ENCODE measurements around the gene RAD52.

Gene RAD52

GRCh38 chr12:949453-950191, at the start of gene RAD52:
Gene RAD52 (minus strand): TSS chr12:949694. CDS start chr12:933058, 16,636 bp downstream.
- Mint-ChIP-seq H3K4me1 (ENCODE audit: low read depth) (peaks cover 28% of the 10 kb centered on the region), H3K27ac (peak within 1 kb of the TSS; percentile 87), H3K4me3 (peak within 1 kb of the TSS; percentile 94), H3K36me3 (ENCODE audit: low read depth) (peaks cover 12% of the 10 kb centered on the region), H3K27me3 (ENCODE audit: low read depth) (no peaks in the 10 kb centered on the region), H3K9me3 (no peaks in the 10 kb centered on the region)
- peak; percentile 97 for DNase-seq (ENCODE audit: low spot score)

- Mint-ChIP-seq H3K27me3 (ENCODE audit: low read depth) (no peaks in the 10 kb centered on the region), H3K36me3 (ENCODE audit: low read depth) (peaks cover 9% of the 10 kb centered on the region), H3K27ac (no peak overlapping the region), H3K9me3 (no peaks in the 10 kb centered on the region), H3K4me1 (ENCODE audit: low read depth) (peaks cover 16% of the 10 kb centered on the region), H3K4me3 (no peak overlapping the region)
- no peak for DNase-seq (ENCODE audit: low spot score)
Observed at GRCh38 chr12:998020-998874, 48.8 kb upstream of the RAD52 start.

- H3K4me3 Mint-ChIP-seq: no peak overlapping the region
- H3K9me3 Mint-ChIP-seq: no peaks in the 10 kb centered on the region
- H3K36me3 Mint-ChIP-seq (ENCODE audit: low read depth): peaks cover 8% of the 10 kb centered on the region
- DNase-seq (ENCODE audit: low spot score): no peak
- H3K27ac Mint-ChIP-seq: no peak overlapping the region
- H3K27me3 Mint-ChIP-seq (ENCODE audit: low read depth): peaks cover 3% of the 10 kb centered on the region
- H3K4me1 Mint-ChIP-seq (ENCODE audit: low read depth): peaks cover 19% of the 10 kb centered on the region
Observed at GRCh38 chr12:997505-997904, 48.0 kb upstream of the RAD52 start.

- Mint-ChIP-seq H3K9me3 (no peaks in the 10 kb centered on the region), H3K27ac (no peak overlapping the region), H3K27me3 (ENCODE audit: low read depth) (peaks cover 3% of the 10 kb centered on the region), H3K4me3 (no peak overlapping the region), H3K36me3 (ENCODE audit: low read depth) (peaks cover 5% of the 10 kb centered on the region), H3K4me1 (ENCODE audit: low read depth) (peaks cover 25% of the 10 kb centered on the region)
- DNase-seq (ENCODE audit: low spot score): no peak
Observed at GRCh38 chr12:996881-997280, 47.4 kb upstream of the RAD52 start.

- Mint-ChIP-seq H3K27ac (peak overlapping the region; percentile 6), H3K4me1 (ENCODE audit: low read depth) (peaks cover 41% of the 10 kb centered on the region), H3K9me3 (no peaks in the 10 kb centered on the region), H3K4me3 (peak overlapping the region; percentile 95), H3K27me3 (ENCODE audit: low read depth) (peaks cover 5% of the 10 kb centered on the region), H3K36me3 (ENCODE audit: low read depth) (no peaks in the 10 kb centered on the region)
- no peak for DNase-seq (ENCODE audit: low spot score)
Observed at GRCh38 chr12:992647-993046, 43.2 kb upstream of the RAD52 start.

GRCh38 chr12:991350-992333, 42.1 kb upstream of the RAD52 start:
- Mint-ChIP-seq H3K27me3 (ENCODE audit: low read depth) (peaks cover 5% of the 10 kb centered on the region), H3K9me3 (no peaks in the 10 kb centered on the region), H3K4me1 (ENCODE audit: low read depth) (peaks cover 37% of the 10 kb centered on the region), H3K4me3 (peak overlapping the region; percentile 95), H3K27ac (peak overlapping the region; percentile 97), H3K36me3 (ENCODE audit: low read depth) (no peaks in the 10 kb centered on the region)
- no peak for DNase-seq (ENCODE audit: low spot score)

GRCh38 chr12:990661-991349, 41.3 kb upstream of the RAD52 start, which contains the start of gene ERC1:
Gene ERC1 (plus strand): TSS chr12:991223. CDS start chr12:1027904, 36,681 bp downstream.
- Mint-ChIP-seq H3K4me1 (ENCODE audit: low read depth) (peaks cover 37% of the 10 kb centered on the region), H3K27ac (peak within 1 kb of the TSS; percentile 97)

GRCh38 chr12:989751-990660, 40.5 kb upstream of the RAD52 start:
- H3K4me1 Mint-ChIP-seq (ENCODE audit: low read depth): peaks cover 33% of the 10 kb centered on the region
- H3K9me3 Mint-ChIP-seq: no peaks in the 10 kb centered on the region
- DNase-seq (ENCODE audit: low spot score): peak; percentile 55
- H3K4me3 Mint-ChIP-seq: peak overlapping the region; percentile 90
- H3K27me3 Mint-ChIP-seq (ENCODE audit: low read depth): peaks cover 5% of the 10 kb centered on the region
- H3K27ac Mint-ChIP-seq: peak overlapping the region; percentile 89
- no peaks in the 10 kb centered on the region for H3K36me3 Mint-ChIP-seq (ENCODE audit: low read depth)

More at GRCh38 chr12:990661-991349, 41.3 kb upstream of the RAD52 start, which contains the start of gene ERC1:
- DNase-seq (ENCODE audit: low spot score): peak; percentile 85
- H3K4me3 Mint-ChIP-seq: peak within 1 kb of the TSS; percentile 95
- H3K36me3 Mint-ChIP-seq (ENCODE audit: low read depth): no peaks in the 10 kb centered on the region
- H3K9me3 Mint-ChIP-seq: no peaks in the 10 kb centered on the region
- H3K27me3 Mint-ChIP-seq (ENCODE audit: low read depth): peaks cover 5% of the 10 kb centered on the region

- no peak for DNase-seq (ENCODE audit: low spot score)
- no peaks in the 10 kb centered on the region for H3K9me3 Mint-ChIP-seq
- H3K27me3 Mint-ChIP-seq (ENCODE audit: low read depth): peaks cover 5% of the 10 kb centered on the region
- H3K27ac Mint-ChIP-seq: peak overlapping the region; percentile 49
- H3K36me3 Mint-ChIP-seq (ENCODE audit: low read depth): no peaks in the 10 kb centered on the region
- H3K4me3 Mint-ChIP-seq: peak overlapping the region; percentile 90
- H3K4me1 Mint-ChIP-seq (ENCODE audit: low read depth): peaks cover 33% of the 10 kb centered on the region
Observed at GRCh38 chr12:989051-989450, 39.6 kb upstream of the RAD52 start.

GRCh38 chr12:988646-989045, 39.2 kb upstream of the RAD52 start:
- Mint-ChIP-seq H3K4me3 (no peak overlapping the region), H3K9me3 (no peaks in the 10 kb centered on the region), H3K4me1 (ENCODE audit: low read depth) (peaks cover 33% of the 10 kb centered on the region), H3K27me3 (ENCODE audit: low read depth) (peaks cover 5% of the 10 kb centered on the region), H3K36me3 (ENCODE audit: low read depth) (no peaks in the 10 kb centered on the region), H3K27ac (no peak overlapping the region)
- no peak for DNase-seq (ENCODE audit: low spot score)

- no peaks in the 10 kb centered on the region for H3K27me3 Mint-ChIP-seq (ENCODE audit: low read depth)
- H3K4me3 Mint-ChIP-seq: no peak overlapping the region
- H3K27ac Mint-ChIP-seq: no peak overlapping the region
- DNase-seq (ENCODE audit: low spot score): no peak
- no peaks in the 10 kb centered on the region for H3K9me3 Mint-ChIP-seq
- H3K36me3 Mint-ChIP-seq (ENCODE audit: low read depth): no peaks in the 10 kb centered on the region
- H3K4me1 Mint-ChIP-seq (ENCODE audit: low read depth): peaks cover 2% of the 10 kb centered on the region
Observed at GRCh38 chr12:981961-982360, 32.5 kb upstream of the RAD52 start.

- H3K27me3 Mint-ChIP-seq (ENCODE audit: low read depth): no peaks in the 10 kb centered on the region
- H3K4me3 Mint-ChIP-seq: no peak overlapping the region
- H3K9me3 Mint-ChIP-seq: no peaks in the 10 kb centered on the region
- H3K27ac Mint-ChIP-seq: no peak overlapping the region
- H3K36me3 Mint-ChIP-seq (ENCODE audit: low read depth): no peaks in the 10 kb centered on the region
- DNase-seq (ENCODE audit: low spot score): no peak
- peaks cover 2% of the 10 kb centered on the region for H3K4me1 Mint-ChIP-seq (ENCODE audit: low read depth)
Observed at GRCh38 chr12:981176-981828, 31.8 kb upstream of the RAD52 start.
